SU-DHL-6 (cell line): ENCODE measurements around the gene POU4F1.

ENCODE experiments used
- H2AFZ ChIP-seq: fragments of 200-600 bp; sonication (generic); 2 replicates; pipeline ENCODE4 v1.6.1; 2014; ENCODE audit warnings: low read depth, mild to moderate bottlenecking, moderate library complexity, mixed read lengths, antibody characterized with exemption, low read length; ENCODE audit not compliant: severe bottlenecking
- H3F3A ChIP-seq: fragments of 200-600 bp; shearing (Covaris generic); 2 replicates; pipeline ENCODE4 v1.6.0; 2016; ENCODE audit warnings: antibody characterized with exemption, mild to moderate bottlenecking; ENCODE audit not compliant: insufficient read depth
- H3K27ac ChIP-seq: fragments of 200-600 bp; sonication (generic); 2 replicates; pipeline ENCODE4 v1.5.1; 2016; ENCODE audit warnings: low read depth, mild to moderate bottlenecking, low read length, moderate library complexity, mixed read lengths
- H3K27me3 ChIP-seq: fragments of 200-600 bp; sonication (generic), shearing (Covaris generic); 2 replicates; pipeline ENCODE4 v1.6.0; 2014; ENCODE audit warnings: mild to moderate bottlenecking, low read length
- H3K36me3 ChIP-seq: fragments of 200-600 bp; sonication (generic); 2 replicates; pipeline ENCODE4 v1.6.1; 2014; ENCODE audit warnings: mild to moderate bottlenecking, low read length, mixed read lengths
- H3K4me2 ChIP-seq: fragments of 300-600, 200-600 bp; shearing (Covaris generic), sonication (generic); 2 replicates; pipeline ENCODE4 v1.6.0; 2014; ENCODE audit warnings: low read length, low read depth, mild to moderate bottlenecking; ENCODE audit not compliant: poor library complexity, severe bottlenecking
- H3K4me3 ChIP-seq: fragments of 200-600 bp; sonication (generic); 2 replicates; pipeline ENCODE4 v1.5.1; 2014; ENCODE audit warnings: antibody characterized with exemption, low read length, mild to moderate bottlenecking, mixed read lengths; ENCODE audit not compliant: insufficient read depth, poor library complexity, severe bottlenecking
- H3K79me2 ChIP-seq: fragments of 200-600 bp; sonication (generic); 2 replicates; pipeline ENCODE4 v1.6.1; 2014; ENCODE audit warnings: mild to moderate bottlenecking, low read length, moderate library complexity; ENCODE audit not compliant: insufficient read depth
- H3K9ac ChIP-seq: fragments of 200-600 bp; sonication (generic); 2 replicates; pipeline ENCODE4 v1.7.0; 2014; ENCODE audit warnings: mild to moderate bottlenecking, low read length
- H3K9me2 ChIP-seq: fragments of 200-600 bp; sonication (generic); replicated peaks from 2 replicates; pipeline ENCODE4 v1.6.1; 2014; ENCODE audit warnings: low read length; ENCODE audit not compliant: insufficient read depth
- H3K9me3 ChIP-seq: fragments of 200-600 bp; sonication (generic); 2 replicates; pipeline ENCODE4 v1.6.1; 2014; ENCODE audit warnings: low read length, mixed read lengths; ENCODE audit not compliant: insufficient read depth
- H4K20me1 ChIP-seq: fragments of 200-600 bp; sonication (generic); 2 replicates; pipeline ENCODE4 v1.6.1; 2014; ENCODE audit warnings: low read depth, mild to moderate bottlenecking, antibody characterized with exemption, low read length, moderate library complexity, mixed read lengths
- EZH2phosphoT487 ChIP-seq: fragments of 200-600 bp; sonication (generic), shearing (Covaris generic); conservative IDR thresholded peaks from 2 replicates; pipeline ENCODE4 v1.6.1; 2018; ENCODE audit warnings: mild to moderate bottlenecking, antibody characterized with exemption, low read length, moderate library complexity, mixed read lengths
- TF ChIP-seq, protein P1 (sequence below): fragments of 200-600 bp; sonication (generic); IDR thresholded peaks from one replicate; pipeline ENCODE4 v1.5.1; 2017; ENCODE audit warnings: antibody characterized with exemption, mild to moderate bottlenecking, low read length, moderate library complexity; ENCODE audit not compliant: insufficient read depth, poor library complexity, severe bottlenecking

The POU4F1 gene

DNA sequence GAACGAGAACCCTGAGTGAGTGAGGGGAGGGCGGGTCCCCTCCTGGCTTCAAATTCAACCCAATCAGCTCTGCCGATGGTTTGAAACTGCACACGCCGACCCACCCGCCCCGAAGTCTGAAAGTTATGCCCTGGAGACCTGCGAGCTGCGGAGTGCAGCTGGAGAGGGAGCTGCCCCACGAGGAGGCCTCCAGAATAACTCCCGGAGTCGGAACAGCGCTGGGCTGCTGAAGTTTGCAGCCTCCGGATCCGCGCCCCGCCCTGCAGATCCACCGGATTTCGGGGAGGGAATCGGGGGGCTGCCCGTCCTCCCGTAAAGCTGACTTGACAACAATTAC lies 7.0 kb downstream of the POU4F1 start:
- no peaks in the 10 kb centered on the region for H3K9me2 ChIP-seq
- no peak overlapping the region for H3K27ac ChIP-seq
- TF ChIP-seq, protein P1, sequence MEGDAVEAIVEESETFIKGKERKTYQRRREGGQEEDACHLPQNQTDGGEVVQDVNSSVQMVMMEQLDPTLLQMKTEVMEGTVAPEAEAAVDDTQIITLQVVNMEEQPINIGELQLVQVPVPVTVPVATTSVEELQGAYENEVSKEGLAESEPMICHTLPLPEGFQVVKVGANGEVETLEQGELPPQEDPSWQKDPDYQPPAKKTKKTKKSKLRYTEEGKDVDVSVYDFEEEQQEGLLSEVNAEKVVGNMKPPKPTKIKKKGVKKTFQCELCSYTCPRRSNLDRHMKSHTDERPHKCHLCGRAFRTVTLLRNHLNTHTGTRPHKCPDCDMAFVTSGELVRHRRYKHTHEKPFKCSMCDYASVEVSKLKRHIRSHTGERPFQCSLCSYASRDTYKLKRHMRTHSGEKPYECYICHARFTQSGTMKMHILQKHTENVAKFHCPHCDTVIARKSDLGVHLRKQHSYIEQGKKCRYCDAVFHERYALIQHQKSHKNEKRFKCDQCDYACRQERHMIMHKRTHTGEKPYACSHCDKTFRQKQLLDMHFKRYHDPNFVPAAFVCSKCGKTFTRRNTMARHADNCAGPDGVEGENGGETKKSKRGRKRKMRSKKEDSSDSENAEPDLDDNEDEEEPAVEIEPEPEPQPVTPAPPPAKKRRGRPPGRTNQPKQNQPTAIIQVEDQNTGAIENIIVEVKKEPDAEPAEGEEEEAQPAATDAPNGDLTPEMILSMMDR: no peak
- TF ChIP-seq EZH2phosphoT487: no peak
- no peaks in the 10 kb centered on the region for H3K36me3 ChIP-seq
- no peak overlapping the region for H3K4me3 ChIP-seq
- H3K9ac ChIP-seq: no peak overlapping the region
- no peak overlapping the region for H2AFZ ChIP-seq
- no peak overlapping the region for H3K4me2 ChIP-seq
- no peaks in the 10 kb centered on the region for H3K27me3 ChIP-seq
- H3K9me3 ChIP-seq: no peaks in the 10 kb centered on the region
- no peaks in the 10 kb centered on the region for H4K20me1 ChIP-seq
- H3F3A ChIP-seq: no peaks in the 10 kb centered on the region
- H3K79me2 ChIP-seq: no peaks in the 10 kb centered on the region

DNA sequence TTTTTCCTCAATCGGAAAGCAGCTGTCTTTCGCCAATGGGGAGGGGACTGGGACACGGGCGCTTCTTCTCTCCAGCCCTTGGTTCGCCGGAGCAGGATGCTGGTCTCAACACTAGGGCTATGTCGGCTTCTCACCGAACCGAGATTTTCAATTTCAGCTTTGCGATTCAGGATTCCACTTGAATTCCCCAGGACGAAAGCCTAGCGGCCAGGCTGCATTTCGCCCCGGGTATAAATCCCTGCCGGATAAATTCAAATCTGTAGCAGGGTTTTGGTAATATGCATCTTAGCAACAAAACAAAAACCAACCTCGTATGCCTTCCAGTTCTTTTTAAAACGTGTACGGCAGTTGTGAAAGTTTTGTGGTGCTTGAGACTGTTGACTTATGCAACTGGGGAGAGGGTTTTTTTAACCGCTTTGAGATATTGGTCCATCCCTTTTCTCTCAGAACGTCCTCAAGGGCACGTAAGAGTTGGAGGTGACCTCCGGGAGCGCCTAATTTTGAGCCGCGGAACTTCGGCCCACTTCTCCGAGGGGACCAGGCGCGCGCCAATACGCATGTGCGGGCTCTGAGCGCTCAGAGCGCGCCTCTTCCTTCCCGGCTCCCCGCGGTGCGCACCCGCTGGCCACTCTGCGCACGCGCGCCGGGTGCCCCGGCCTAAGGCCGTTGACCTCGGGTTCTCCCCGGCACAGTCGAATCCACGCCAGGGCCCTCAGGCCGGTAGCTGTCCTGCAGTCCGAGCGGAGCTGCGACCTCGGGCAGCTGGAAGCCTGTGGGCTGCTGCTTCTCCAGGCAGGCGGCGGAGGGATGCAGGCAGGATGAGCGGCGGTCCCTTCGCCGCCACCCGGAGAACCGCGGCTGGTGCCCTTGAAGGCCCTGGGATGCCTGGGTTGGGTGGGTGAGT lies 7.6 kb downstream of the POU4F1 start:
- Histone ChIP-seq H3F3A (no peaks in the 10 kb centered on the region), H3K9me2 (no peaks in the 10 kb centered on the region), H3K9ac (no peak overlapping the region), H3K9me3 (no peaks in the 10 kb centered on the region), H3K79me2 (no peaks in the 10 kb centered on the region), H3K36me3 (no peaks in the 10 kb centered on the region), H3K4me3 (no peak overlapping the region), H3K27me3 (no peaks in the 10 kb centered on the region), H3K27ac (no peak overlapping the region), H4K20me1 (no peaks in the 10 kb centered on the region), H3K4me2 (no peak overlapping the region), H2AFZ (no peak overlapping the region)
- TF ChIP-seq, protein P1: no peak
- no peak for TF ChIP-seq EZH2phosphoT487

DNA sequence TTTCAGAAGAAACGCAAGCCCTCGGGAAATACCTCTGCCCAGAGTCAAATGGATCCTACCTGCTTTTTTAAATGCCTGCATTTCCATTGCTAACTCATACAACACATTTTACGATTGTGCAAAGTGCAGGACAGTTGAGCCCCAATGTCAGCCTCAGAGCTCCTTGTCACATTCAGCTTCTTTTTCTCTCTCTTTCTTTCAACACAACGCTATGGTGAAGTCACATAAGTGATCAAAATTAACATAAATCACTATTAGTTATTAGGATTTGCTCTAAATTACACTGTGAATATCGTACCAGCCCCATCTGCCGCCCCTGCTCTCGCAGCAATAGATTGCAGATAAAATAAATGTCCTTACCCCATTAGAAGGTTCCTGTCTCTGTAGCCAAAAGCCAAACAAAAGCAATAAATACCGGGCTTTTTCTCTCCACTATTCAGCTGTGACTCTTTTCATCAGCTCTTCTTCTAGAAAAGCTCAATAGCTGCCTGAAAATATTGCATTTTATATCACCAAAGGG lies 8.8 kb downstream of the POU4F1 start:
- H3K4me3 ChIP-seq: no peak overlapping the region
- H4K20me1 ChIP-seq: no peaks in the 10 kb centered on the region

More for the DNA sequence above, 8.8 kb downstream of the POU4F1 start:
- Histone ChIP-seq H3K36me3 (no peaks in the 10 kb centered on the region), H3K9ac (no peak overlapping the region), H3K9me2 (no peaks in the 10 kb centered on the region), H3K4me2 (no peak overlapping the region), H3F3A (no peaks in the 10 kb centered on the region), H3K79me2 (no peaks in the 10 kb centered on the region), H3K27me3 (no peaks in the 10 kb centered on the region), H2AFZ (no peak overlapping the region), H3K27ac (no peak overlapping the region), H3K9me3 (no peaks in the 10 kb centered on the region)
- TF ChIP-seq EZH2phosphoT487: no peak
- TF ChIP-seq, protein P1: no peak
